ENCODE data around the gene TXNDC2.
"Not testable (repeated sequence)": the region's sequence is repeated elsewhere in the genome, so short reads cannot be mapped to it uniquely, and the experiment has no call there.

The TXNDC2 gene

DNA sequence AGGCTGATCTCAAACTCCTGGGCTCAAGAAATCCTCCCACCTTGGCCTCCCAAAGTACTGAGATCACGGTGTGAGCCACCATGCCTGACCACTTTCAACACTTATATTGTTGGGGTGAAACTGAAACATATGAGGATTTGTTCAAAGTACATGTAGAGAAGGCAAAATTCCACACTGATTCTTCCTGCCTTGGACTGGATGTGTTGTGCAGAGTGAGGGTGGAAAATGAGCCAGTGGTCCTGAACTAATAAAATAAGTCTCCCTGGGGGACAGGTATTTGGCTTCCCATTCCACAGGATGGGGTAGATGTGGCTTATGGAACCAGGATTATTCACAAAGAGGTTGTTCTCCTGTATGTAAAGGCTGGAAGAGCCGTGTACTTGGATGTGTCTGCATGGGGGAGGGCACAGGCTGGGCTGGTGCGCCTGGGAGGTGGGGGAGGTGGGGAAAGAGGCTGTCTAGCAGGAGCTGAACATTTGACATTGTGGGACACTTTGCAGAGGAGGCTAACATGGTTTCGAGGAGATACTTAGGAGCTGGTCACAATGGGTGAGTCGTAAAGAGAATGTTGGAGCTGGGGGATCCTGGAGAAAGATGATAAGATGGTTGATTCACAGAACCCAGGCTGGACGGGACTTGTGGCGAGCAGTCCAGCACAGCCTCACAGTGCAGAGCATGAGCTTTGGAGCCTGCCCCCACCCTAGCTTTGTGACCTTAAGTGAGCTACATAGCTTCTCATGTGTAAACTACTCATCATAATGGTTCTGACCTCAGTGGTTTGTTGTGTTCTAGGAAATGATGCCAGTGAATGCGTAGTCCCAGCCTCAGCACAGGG, at the start of gene TXNDC2:
Gene TXNDC2, plus strand, starts transcription at position 804 of the 835 bp plus-strand sequence. CDS start 708 bp downstream, outside the sequence.
- no peak for DNase-seq (ENCODE audit: low read depth in 2 of 2)

- no peak for DNase-seq (ENCODE audit: low read depth in 2 of 2)
Observed at GRCh38 chr18:9838144-9838877, 47.5 kb upstream of the TXNDC2 start.

DNA sequence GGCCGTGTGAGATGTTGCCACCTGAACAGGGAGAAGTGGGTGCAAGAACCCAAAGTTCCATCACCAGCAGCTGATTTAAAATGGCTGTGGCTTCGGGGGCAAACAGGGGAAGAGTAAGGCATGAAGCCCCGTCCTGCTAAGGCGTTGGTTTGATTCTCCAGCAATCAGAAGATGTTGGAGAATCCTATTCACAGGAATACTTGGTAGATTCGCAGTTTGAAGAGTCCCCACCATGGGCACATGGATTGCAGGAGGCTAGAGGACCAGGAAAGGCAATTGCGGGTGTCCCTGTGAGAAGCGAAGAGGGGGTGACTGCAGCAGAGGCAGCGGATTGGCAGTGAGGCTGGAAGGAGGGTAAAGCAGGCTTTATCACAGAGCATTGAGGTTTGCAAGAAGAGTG, 46.6 kb upstream of the TXNDC2 start:
- no peak for DNase-seq (ENCODE audit: low read depth in 2 of 2)

- DNase-seq (ENCODE audit: low read depth in 2 of 2): no peak
Observed at GRCh38 chr18:9839853-9840252, 45.9 kb upstream of the TXNDC2 start.

DNA sequence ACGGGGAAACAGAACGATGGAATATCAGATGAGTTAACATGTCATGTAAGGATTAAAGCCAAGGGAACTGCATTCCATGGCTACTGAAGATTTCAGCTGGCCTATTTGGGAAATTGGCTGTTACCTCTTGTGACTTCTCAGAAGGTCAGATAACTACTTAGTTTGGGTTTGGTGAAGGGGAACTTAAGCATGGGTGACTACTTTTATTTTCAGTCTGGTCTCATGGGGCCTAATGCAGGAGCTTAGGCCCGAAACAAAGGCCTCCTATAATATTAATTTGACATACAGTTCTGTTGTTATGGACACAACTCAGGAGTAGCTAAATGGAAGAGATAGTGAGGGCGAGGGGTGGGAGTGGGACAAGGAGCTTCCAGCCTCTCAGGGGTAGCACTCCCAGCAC, 44.0 kb upstream of the TXNDC2 start:
- DNase-seq (ENCODE audit: low read depth in 2 of 2): no peak

- DNase-seq (ENCODE audit: low read depth in 2 of 2): no peak
Observed at GRCh38 chr18:9842448-9842847, 43.3 kb upstream of the TXNDC2 start.

DNA sequence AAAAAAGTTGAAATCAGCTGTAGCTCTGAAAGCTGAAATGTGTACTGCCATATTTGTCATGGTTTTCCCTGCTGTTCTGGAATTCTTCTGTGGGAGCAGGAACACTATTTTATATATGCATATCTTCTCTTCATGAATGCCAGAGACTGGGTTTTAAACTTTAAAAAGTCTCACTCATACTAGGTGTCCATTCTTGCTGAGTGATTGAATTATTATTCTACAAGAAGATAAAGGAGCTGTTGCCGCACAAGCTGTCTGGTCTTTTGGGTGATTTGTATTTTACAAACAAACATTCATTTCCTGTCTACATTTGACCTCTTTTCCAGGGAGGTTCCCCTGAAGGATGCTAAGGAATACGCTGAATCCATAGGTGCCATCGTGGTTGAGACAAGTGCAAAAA, 40.5 kb upstream of the TXNDC2 start:
- DNase-seq (ENCODE audit: low read depth in 2 of 2): no peak

GRCh38 chr18:9846162-9846925, 39.4 kb upstream of the TXNDC2 start:
- DNase-seq (ENCODE audit: low read depth in 2 of 2): no peak

- DNase-seq (ENCODE audit: low read depth in 2 of 2): no peak
Observed at GRCh38 chr18:9848170-9848879, 37.4 kb upstream of the TXNDC2 start.

DNA sequence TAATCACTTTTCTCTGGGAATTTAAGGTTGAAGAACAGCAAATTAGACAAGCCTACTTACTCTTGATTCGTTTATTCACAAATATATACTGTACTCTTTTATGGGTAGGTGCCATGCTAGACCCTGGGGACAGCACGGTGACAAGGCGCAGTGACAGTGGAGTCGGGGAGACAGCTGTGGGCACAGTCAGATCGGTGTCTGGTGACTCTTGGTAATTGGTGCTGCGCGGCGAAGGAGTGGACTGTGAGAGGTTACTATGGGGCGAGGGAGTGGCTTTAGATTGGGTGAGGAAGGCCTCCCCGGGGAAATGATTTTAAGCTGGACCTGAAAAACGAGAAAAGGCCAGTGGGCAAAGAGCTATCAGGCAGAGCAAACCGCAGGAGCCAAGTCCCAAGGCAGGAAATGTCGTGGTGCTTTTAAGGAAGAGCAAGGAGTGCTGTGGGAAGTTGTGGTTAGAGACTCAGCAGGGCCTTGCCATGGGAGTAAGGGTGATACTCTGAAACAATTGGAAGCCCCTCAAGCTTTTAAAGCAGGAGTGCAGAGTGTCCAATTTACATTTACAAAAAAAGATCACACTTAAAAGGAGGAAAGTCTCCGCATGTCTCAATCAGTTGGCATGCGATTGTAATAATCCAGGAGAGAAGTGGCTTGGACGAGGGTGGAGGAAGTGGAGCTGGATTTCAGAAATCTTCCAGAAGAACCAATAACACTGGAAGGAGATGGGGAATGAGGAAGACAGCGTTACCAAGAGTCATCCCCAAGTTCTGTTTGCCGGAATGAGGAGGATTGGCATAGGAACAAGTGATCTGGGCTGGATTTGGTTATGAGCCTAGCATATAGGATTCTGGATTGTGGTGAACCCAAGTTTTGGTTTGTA, 36.1 kb upstream of the TXNDC2 start:
- no peak for DNase-seq (ENCODE audit: low read depth in 2 of 2)

- no peak for DNase-seq (ENCODE audit: low read depth in 2 of 2)
Observed at GRCh38 chr18:9850309-9850708, 35.5 kb upstream of the TXNDC2 start.

DNA sequence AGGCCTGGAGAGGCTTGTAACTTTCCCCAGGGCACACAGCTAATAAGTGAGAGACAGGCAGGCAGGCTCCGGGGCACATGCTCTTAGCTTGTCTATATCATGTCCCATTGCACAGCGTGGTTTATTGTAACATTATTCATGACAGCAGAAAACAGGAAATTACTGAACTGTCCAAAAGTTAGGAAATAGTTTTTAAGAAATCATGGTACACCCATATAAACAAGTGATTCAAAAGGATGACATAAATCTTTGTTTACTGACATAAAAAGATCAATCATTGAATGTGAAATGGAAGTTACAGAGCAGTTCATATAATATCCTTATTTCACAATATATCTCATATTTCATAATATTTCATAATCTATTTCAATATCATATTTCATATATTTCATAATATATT, 34.3 kb upstream of the TXNDC2 start:
- no peak for DNase-seq (ENCODE audit: low read depth in 2 of 2)

GRCh38 chr18:9852266-9853081, 33.3 kb upstream of the TXNDC2 start:
- no peak for DNase-seq (ENCODE audit: low read depth in 2 of 2)

GRCh38 chr18:9854801-9855676, 30.7 kb upstream of the TXNDC2 start:
- DNase-seq (ENCODE audit: low read depth in 2 of 2): no peak

- no peak for DNase-seq (ENCODE audit: low read depth in 2 of 2)
Observed at GRCh38 chr18:9855681-9856080, 30.1 kb upstream of the TXNDC2 start.

- DNase-seq (ENCODE audit: low read depth in 2 of 2): no peak
Observed at GRCh38 chr18:9856092-9856491, 29.7 kb upstream of the TXNDC2 start.

DNA sequence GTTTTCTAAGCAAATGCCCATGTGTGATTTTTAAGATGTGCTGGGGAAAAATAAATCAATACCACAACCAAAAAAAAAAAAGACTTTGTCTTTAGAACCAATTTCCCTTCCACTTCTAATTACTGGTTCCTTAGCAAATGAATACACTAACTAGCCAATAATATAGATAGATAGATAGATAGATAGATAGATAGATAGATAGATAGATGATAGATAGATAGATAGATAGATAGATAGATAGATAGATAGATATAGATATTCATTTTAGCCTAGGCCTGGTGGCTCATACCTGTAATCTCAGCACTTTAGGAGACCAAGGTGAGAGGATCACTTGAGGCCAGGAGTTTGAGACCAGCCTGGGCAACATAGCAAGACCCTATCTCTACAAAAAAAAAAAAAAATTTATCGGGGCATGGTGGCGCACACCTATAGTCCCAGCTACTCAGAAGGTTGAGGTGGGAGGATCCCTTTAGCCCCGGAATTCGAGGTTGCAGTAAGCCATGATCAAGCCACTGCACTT, 28.2 kb upstream of the TXNDC2 start:
- DNase-seq (ENCODE audit: low read depth in 2 of 2): not testable (repeated sequence)

- DNase-seq (ENCODE audit: low read depth in 2 of 2): no peak
Observed at GRCh38 chr18:9858642-9859041, 27.1 kb upstream of the TXNDC2 start.

DNA sequence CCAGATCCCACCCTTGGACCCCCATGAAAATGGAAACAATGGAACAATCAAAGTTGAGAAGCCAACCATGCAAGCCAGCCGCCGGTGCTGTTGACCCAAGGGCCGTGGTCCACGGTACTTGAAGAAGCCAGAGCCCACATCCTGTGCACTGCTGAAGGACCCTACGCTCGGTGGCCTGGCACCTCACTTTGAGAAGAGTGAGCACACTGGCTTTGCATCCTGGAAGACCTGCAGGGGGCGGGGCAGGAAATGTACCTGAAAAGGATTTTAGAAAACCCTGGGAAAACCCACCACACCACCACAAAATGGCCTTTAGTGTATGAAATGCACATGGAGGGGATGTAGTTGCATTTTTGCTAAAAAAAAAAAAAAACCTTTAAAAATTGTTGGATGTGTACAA, 26.5 kb upstream of the TXNDC2 start:
- DNase-seq (ENCODE audit: low read depth in 2 of 2): no peak

Data from stimulated activated CD8-positive, alpha-beta memory T cell treated with anti-CD3 and anti-CD28 coated beads, Interleukin-15, amount 100 ng/mL, for 48 hours (primary cell).